Activated T-cell treated with anti-CD3 and anti-CD28 coated beads, Interleukin-2, amount 50 U/mL, for 24 hours (primary cell): Measurements from ENCODE around the gene CRYBG1.
A peak's percentile ranks its signal among the peaks of the same experiment; 100 is the strongest.
"Not testable (repeated sequence)": the region's sequence is repeated elsewhere in the genome, so short reads cannot be mapped to it uniquely, and the experiment has no call there.

Experiments
- DNase-seq: peaks from one replicate; pipeline ENCODE4 v3.0.0-alpha.2; 2020
- H3K27ac Mint-ChIP-seq: 2 replicates; pipeline ENCODE4 v1.8.0; 2020; ENCODE audit warnings: mild to moderate bottlenecking, mixed read lengths
- H3K27me3 Mint-ChIP-seq: 2 replicates; pipeline ENCODE4 v1.8.0; 2020; ENCODE audit warnings: mixed read lengths
- H3K36me3 Mint-ChIP-seq: 2 replicates; pipeline ENCODE4 v1.8.0; 2020; ENCODE audit warnings: low read depth, mixed read lengths
- H3K4me1 Mint-ChIP-seq: 2 replicates; pipeline ENCODE4 v1.8.0; 2020; ENCODE audit warnings: low read depth, mixed read lengths
- H3K4me3 Mint-ChIP-seq: 2 replicates; pipeline ENCODE4 v1.8.0; 2020; ENCODE audit warnings: mild to moderate bottlenecking, moderate library complexity, mixed read lengths
- H3K9me3 Mint-ChIP-seq: 2 replicates; pipeline ENCODE4 v1.8.0; 2020; ENCODE audit warnings: mixed read lengths

CRYBG1 gene

GRCh38 chr6:106553440-106553839 is 192.9 kb downstream of the CRYBG1 start:
- Mint-ChIP-seq H3K27me3 (no peaks in the 10 kb centered on the region), H3K36me3 (peaks cover 79% of the 10 kb centered on the region), H3K27ac (peak overlapping the region; percentile 92), H3K4me1 (peaks cover 38% of the 10 kb centered on the region), H3K4me3 (no peak overlapping the region), H3K9me3 (no peaks in the 10 kb centered on the region)
- DNase-seq: peak; percentile 51

- H3K4me3 Mint-ChIP-seq: no peak overlapping the region
- no peaks in the 10 kb centered on the region for H3K27me3 Mint-ChIP-seq
- no peaks in the 10 kb centered on the region for H3K9me3 Mint-ChIP-seq
- no peak overlapping the region for H3K27ac Mint-ChIP-seq
- peaks cover 33% of the 10 kb centered on the region for H3K4me1 Mint-ChIP-seq
- DNase-seq: no peak
- peaks cover 83% of the 10 kb centered on the region for H3K36me3 Mint-ChIP-seq
Measured at GRCh38 chr6:106555767-106556166, 195.2 kb downstream of the CRYBG1 start.

- DNase-seq: no peak
- Mint-ChIP-seq H3K4me1 (peaks cover 40% of the 10 kb centered on the region), H3K9me3 (no peaks in the 10 kb centered on the region), H3K27ac (no peak overlapping the region), H3K4me3 (no peak overlapping the region), H3K36me3 (peaks cover 83% of the 10 kb centered on the region), H3K27me3 (no peaks in the 10 kb centered on the region)
Measured at GRCh38 chr6:106556368-106556960, 195.9 kb downstream of the CRYBG1 start.

GRCh38 chr6:106557837-106558236 is 197.3 kb downstream of the CRYBG1 start:
- Mint-ChIP-seq H3K9me3 (no peaks in the 10 kb centered on the region), H3K36me3 (peaks cover 87% of the 10 kb centered on the region), H3K27me3 (no peaks in the 10 kb centered on the region), H3K4me3 (no peak overlapping the region), H3K4me1 (peaks cover 40% of the 10 kb centered on the region), H3K27ac (no peak overlapping the region)
- no peak for DNase-seq

- Mint-ChIP-seq H3K4me1 (peaks cover 35% of the 10 kb centered on the region), H3K27ac (no peak overlapping the region), H3K36me3 (peaks cover 87% of the 10 kb centered on the region), H3K4me3 (no peak overlapping the region), H3K9me3 (no peaks in the 10 kb centered on the region), H3K27me3 (no peaks in the 10 kb centered on the region)
- no peak for DNase-seq
Measured at GRCh38 chr6:106558364-106558763, 197.8 kb downstream of the CRYBG1 start.

- peak overlapping the region; percentile 14 for H3K27ac Mint-ChIP-seq
- H3K27me3 Mint-ChIP-seq, DNase-seq, H3K4me3 Mint-ChIP-seq, H3K9me3 Mint-ChIP-seq: not testable (repeated sequence)
- H3K4me1 Mint-ChIP-seq: peaks cover 26% of the 10 kb centered on the region
- peaks cover 88% of the 10 kb centered on the region for H3K36me3 Mint-ChIP-seq
Measured at GRCh38 chr6:106559659-106560058, 199.1 kb downstream of the CRYBG1 start.

GRCh38 chr6:106560996-106561685 is 200.6 kb downstream of the CRYBG1 start:
- no peaks in the 10 kb centered on the region for H3K27me3 Mint-ChIP-seq
- H3K9me3 Mint-ChIP-seq: no peaks in the 10 kb centered on the region
- H3K36me3 Mint-ChIP-seq: peaks cover 86% of the 10 kb centered on the region
- peaks cover 28% of the 10 kb centered on the region for H3K4me1 Mint-ChIP-seq
- H3K27ac Mint-ChIP-seq: peak overlapping the region; percentile 24
- no peak overlapping the region for H3K4me3 Mint-ChIP-seq
- DNase-seq: no peak

- Mint-ChIP-seq H3K27me3 (no peaks in the 10 kb centered on the region), H3K4me1 (peaks cover 28% of the 10 kb centered on the region), H3K9me3 (no peaks in the 10 kb centered on the region), H3K27ac (peak overlapping the region; percentile 66), H3K4me3 (no peak overlapping the region), H3K36me3 (peaks cover 91% of the 10 kb centered on the region)
- no peak for DNase-seq
Measured at GRCh38 chr6:106561686-106562405, 201.3 kb downstream of the CRYBG1 start.

GRCh38 chr6:106563614-106564013 is 203.1 kb downstream of the CRYBG1 start:
- no peak for DNase-seq
- peaks cover 92% of the 10 kb centered on the region for H3K36me3 Mint-ChIP-seq
- no peak overlapping the region for H3K4me3 Mint-ChIP-seq
- peaks cover 36% of the 10 kb centered on the region for H3K4me1 Mint-ChIP-seq
- H3K27ac Mint-ChIP-seq: peak overlapping the region; percentile 23
- no peaks in the 10 kb centered on the region for H3K27me3 Mint-ChIP-seq
- H3K9me3 Mint-ChIP-seq: no peaks in the 10 kb centered on the region

GRCh38 chr6:106564476-106564875 is 204.0 kb downstream of the CRYBG1 start:
- Mint-ChIP-seq H3K36me3 (peaks cover 88% of the 10 kb centered on the region), H3K4me3 (no peak overlapping the region), H3K27ac (peak overlapping the region; percentile 2), H3K9me3 (no peaks in the 10 kb centered on the region), H3K4me1 (peaks cover 36% of the 10 kb centered on the region), H3K27me3 (no peaks in the 10 kb centered on the region)
- no peak for DNase-seq

GRCh38 chr6:106568530-106568929 is 208.0 kb downstream of the CRYBG1 start:
- no peaks in the 10 kb centered on the region for H3K9me3 Mint-ChIP-seq
- H3K27ac Mint-ChIP-seq: peak overlapping the region; percentile 88
- H3K4me3 Mint-ChIP-seq: no peak overlapping the region
- no peaks in the 10 kb centered on the region for H3K27me3 Mint-ChIP-seq
- DNase-seq: no peak
- H3K4me1 Mint-ChIP-seq: peaks cover 15% of the 10 kb centered on the region
- peaks cover 73% of the 10 kb centered on the region for H3K36me3 Mint-ChIP-seq

GRCh38 chr6:106569428-106569827 is 208.9 kb downstream of the CRYBG1 start:
- Mint-ChIP-seq H3K4me3 (no peak overlapping the region), H3K27me3 (no peaks in the 10 kb centered on the region), H3K36me3 (peaks cover 64% of the 10 kb centered on the region), H3K9me3 (no peaks in the 10 kb centered on the region), H3K4me1 (peaks cover 15% of the 10 kb centered on the region), H3K27ac (peak overlapping the region; percentile 74)
- no peak for DNase-seq

GRCh38 chr6:106572436-106572835 is 211.9 kb downstream of the CRYBG1 start:
- Mint-ChIP-seq H3K27me3 (no peaks in the 10 kb centered on the region), H3K36me3 (peaks cover 48% of the 10 kb centered on the region), H3K4me3 (no peak overlapping the region), H3K27ac (peak overlapping the region; percentile 16), H3K9me3 (no peaks in the 10 kb centered on the region), H3K4me1 (peaks cover 14% of the 10 kb centered on the region)
- no peak for DNase-seq

- Mint-ChIP-seq H3K4me1 (peaks cover 12% of the 10 kb centered on the region), H3K4me3 (no peak overlapping the region), H3K9me3 (no peaks in the 10 kb centered on the region), H3K27me3 (no peaks in the 10 kb centered on the region), H3K27ac (peak overlapping the region; percentile 66), H3K36me3 (peaks cover 42% of the 10 kb centered on the region)
- no peak for DNase-seq
Measured at GRCh38 chr6:106572875-106573585, 212.5 kb downstream of the CRYBG1 start.
